HepG2 (cell line): Measurements from ENCODE around the gene MTHFSD. TPM values are rescaled to one million over a fixed set of nuclear protein-coding genes. Genes with fewer than 3 reads are reported as not detected.

ENCODE experiments used
- ATAC-seq: fragments of 200-7000 bp; cut with Tn5 transposase; 3 replicates; pipeline ENCODE4 v1.9.1; 2020; ENCODE audit warnings: mild to moderate bottlenecking, moderate library complexity
- BruUV-seq: library from RNA; stranded (reverse); fragments of 400-500 nt; replicated peaks from 2 replicates; lab custom pipeline; 2021; lab: Mats Ljungman, UMichigan
- CTCF ChIA-PET: fragments of 300-600 bp; formaldehyde crosslinking; extraction: SDS; loops from one replicate; lab custom pipeline; 2021; ENCODE audit warnings: low total read pairs, inconsistent platforms, low intra/inter-chr PET ratio; lab: Yijun Ruan, JAX
- POLR2A ChIA-PET: fragments of 350-600 bp; sonication (Branson Sonifier 250); formaldehyde crosslinking; loops from one replicate; lab custom pipeline; 2020; ENCODE audit warnings: antibody characterized with exemption, inconsistent platforms; lab: Yijun Ruan, JAX
- DNase-seq: peaks from one replicate; pipeline ENCODE4 v3.0.0-alpha.2; 2015; ENCODE audit warnings: low spot score
- FAIRE-seq: peaks from 3 replicates; lab custom pipeline; 2011; peaks lifted over from hg19 to GRCh38; lab: Jason Lieb, UNC
- H2AFZ ChIP-seq: one replicate; pipeline ENCODE4 v1.6.1; 2011; ENCODE audit warnings: low read length, inconsistent platforms
- H3K27ac ChIP-seq: fragments of 300-600 bp; 3 replicates; pipeline ENCODE4 v1.8.0; 2011; ENCODE audit warnings: mixed run types, mild to moderate bottlenecking, mixed read lengths, low read length, inconsistent platforms; ENCODE audit not compliant: insufficient read depth; ENCODE audit errors: extremely low read length
- H3K27me3 ChIP-seq, 2 experiments: fragments of 200-600 bp in 1 of 2; 2 replicates in 1 of 2; 3 replicates in 1 of 2; pipeline versions ENCODE4 v1.6.0 to v1.8.0; 2011; ENCODE audit warnings: low read length in 2 of 2, mild to moderate bottlenecking in 2 of 2, moderate library complexity in 2 of 2, inconsistent platforms in 1 of 2; ENCODE audit not compliant: insufficient read depth in 2 of 2, control insufficient read depth in 1 of 2
- H3K36me3 ChIP-seq, 2 experiments: fragments of 200-600 bp in 1 of 2; replicated peaks in 1 of 2; 2 replicates in 1 of 2; 3 replicates in 1 of 2; pipeline versions ENCODE4 v1.5.1 to v1.8.0; 2011; ENCODE audit warnings: low read length in 2 of 2, inconsistent platforms in 1 of 2; ENCODE audit not compliant: insufficient read depth in 2 of 2, control insufficient read depth in 1 of 2
- H3K4me1 ChIP-seq: 2 replicates; pipeline ENCODE4 v1.5.1; 2012; ENCODE audit warnings: low read length, inconsistent platforms; ENCODE audit not compliant: insufficient read depth
- H3K4me2 ChIP-seq: 2 replicates; pipeline ENCODE4 v1.6.0; 2011; ENCODE audit warnings: low read depth, low read length, inconsistent platforms
- H3K4me3 ChIP-seq, 3 experiments: fragments of 200-600 bp in 1 of 3; sonication (generic), shearing (Covaris generic) in 1 of 3; replicated peaks in 1 of 3; 2 replicates each; pipeline ENCODE4 v1.5.1; 2011 to 2016; ENCODE audit warnings: low read length in 3 of 3, inconsistent platforms in 2 of 3, low read depth in 2 of 3, mild to moderate bottlenecking in 2 of 3, control low read depth in 1 of 3, mixed read lengths in 1 of 3; ENCODE audit not compliant: insufficient read depth in 1 of 3
- H3K79me2 ChIP-seq: one replicate; pipeline ENCODE4 v1.6.1; 2011; ENCODE audit warnings: low read length, inconsistent platforms; ENCODE audit not compliant: insufficient read depth
- H3K9ac ChIP-seq: 2 replicates; pipeline ENCODE4 v1.6.0; 2011; ENCODE audit warnings: mild to moderate bottlenecking, low read depth, low read length, inconsistent platforms; ENCODE audit not compliant: insufficient read depth
- H3K9me3 ChIP-seq: 2 replicates; pipeline ENCODE4 v1.5.1; 2012; ENCODE audit warnings: mild to moderate bottlenecking, low read length
- H4K20me1 ChIP-seq: 2 replicates; pipeline ENCODE4 v1.6.0; 2011; ENCODE audit warnings: inconsistent platforms, mild to moderate bottlenecking, low read length, moderate library complexity; ENCODE audit not compliant: insufficient read depth
- CHD2 ChIP-seq: IDR thresholded peaks from 2 replicates; pipeline ENCODE4 v1.6.1; 2011; ENCODE audit warnings: low read depth, low read length, improper control_type of control experiment
- JUND ChIP-seq: sonication (generic); formaldehyde crosslinking; IDR thresholded peaks from 2 replicates; pipeline ENCODE4 v1.8.0; 2022; ENCODE audit warnings: mild to moderate bottlenecking, missing genetic modification reagents
- KDM5B ChIP-seq: sonication (generic); formaldehyde crosslinking; IDR thresholded peaks from 2 replicates; pipeline ENCODE4 v1.4.0; 2020; ENCODE audit warnings: missing genetic modification reagents, mild to moderate bottlenecking, borderline replicate concordance
- MLLT10 ChIP-seq: sonication (generic); formaldehyde crosslinking; IDR thresholded peaks from 2 replicates; pipeline ENCODE4 v1.4.0; 2020; ENCODE audit warnings: missing genetic modification reagents
- NCOA5 ChIP-seq: sonication (generic); formaldehyde crosslinking; IDR thresholded peaks from 2 replicates; pipeline ENCODE4 v1.4.0; 2020; ENCODE audit warnings: missing genetic modification reagents
- ZBTB8A ChIP-seq: sonication (generic); formaldehyde crosslinking; IDR thresholded peaks from 2 replicates; pipeline ENCODE4 v1.4.0; 2020; ENCODE audit warnings: mild to moderate bottlenecking, low read depth, missing genetic modification reagents, borderline replicate concordance
- ZMYM4 ChIP-seq: sonication (generic); formaldehyde crosslinking; IDR thresholded peaks from 2 replicates; pipeline ENCODE4 v1.8.1; 2023; ENCODE audit warnings: mild to moderate bottlenecking, missing genetic modification reagents
- ZNF256 ChIP-seq: sonication (generic); formaldehyde crosslinking; conservative IDR thresholded peaks from 2 replicates; pipeline ENCODE4 v1.4.0; 2020; ENCODE audit warnings: missing genetic modification reagents
- ZNF274 ChIP-seq: sonication (generic); formaldehyde crosslinking; IDR thresholded peaks from 2 replicates; pipeline ENCODE4 v1.5.1; 2020; ENCODE audit warnings: mild to moderate bottlenecking, missing genetic modification reagents
- WGBS: methylation state at CpG from one replicate; pipeline ENCODE4 v1.1.6; 2017; ENCODE audit warnings: low lambda C conversion rate; 5-methylcytosine and 5-hydroxymethylcytosine counted together
- in situ Hi-C: cut with HindIII; loops from 2 replicates; pipeline ENCODE4 v1.10.0; 2017; ENCODE audit warnings: low pct_unique_long_range_greater_than_20kb; ENCODE audit not compliant: extremely low pct_ligation_motif_present
- intact Hi-C: fragments of 100-400 bp; cut with micrococcal nuclease; formaldehyde crosslinking; loops from one replicate; pipeline ENCODE4 v1.10.0; 2022; ENCODE audit not compliant: unreplicated experiment
- polyA plus RNA-seq, 8 experiments: library from polyadenylated mRNA; depleted of rRNA in 3 of 8; stranded (reverse) in 7 of 8; unstranded in 1 of 8; fragments of >200 nt; fragmentation: Illumina TruSeq in 4 of 8; extraction: Trizol in 4 of 8; gene quantifications; 2 replicates each; pipeline versions ENCODE4 v1.2.1 to v1.2.3, GENCODE V29; 2011 to 2016; ENCODE audit warnings: low read depth in 4 of 8, missing spikeins in 1 of 8, mixed read lengths in 1 of 8; ENCODE audit not compliant: insufficient read depth in 1 of 8
- total RNA-seq, 5 experiments: library from RNA; depleted of rRNA; stranded (reverse); fragments of >200 nt; fragmentation: Illumina TruSeq; extraction: Trizol; gene quantifications; 2 replicates each; pipeline ENCODE4 v1.2.3, GENCODE V29; 2016; ENCODE audit warnings: low read depth in 1 of 5
- TF ChIP-seq, protein P1 (sequence below): IDR thresholded peaks from 2 replicates; pipeline ENCODE4 v1.4.0; 2020; ENCODE audit warnings: mild to moderate bottlenecking, missing genetic modification reagents
- TF ChIP-seq, protein P2 (sequence below): IDR thresholded peaks from 2 replicates; pipeline ENCODE4 v1.6.1; 2016; ENCODE audit warnings: missing compliant biosample characterization, missing genetic modification reagents, borderline replicate concordance
- TF ChIP-seq, protein P3 (sequence below): sonication (generic); formaldehyde crosslinking; IDR thresholded peaks from 2 replicates; pipeline ENCODE4 v1.4.0; 2020; ENCODE audit warnings: missing genetic modification reagents
- TF ChIP-seq, protein P4 (sequence below): sonication (generic); formaldehyde crosslinking; IDR thresholded peaks from 2 replicates; pipeline ENCODE4 v1.9.0; 2021; ENCODE audit warnings: missing genetic modification reagents, borderline replicate concordance

Gene MTHFSD
- total and polyA plus RNA-seq, 2 of the 13 experiments (the other 11 are each of a cell fraction or from before 2014, with no cell fraction given) = 14.2 to 16.3 TPM

DNA sequence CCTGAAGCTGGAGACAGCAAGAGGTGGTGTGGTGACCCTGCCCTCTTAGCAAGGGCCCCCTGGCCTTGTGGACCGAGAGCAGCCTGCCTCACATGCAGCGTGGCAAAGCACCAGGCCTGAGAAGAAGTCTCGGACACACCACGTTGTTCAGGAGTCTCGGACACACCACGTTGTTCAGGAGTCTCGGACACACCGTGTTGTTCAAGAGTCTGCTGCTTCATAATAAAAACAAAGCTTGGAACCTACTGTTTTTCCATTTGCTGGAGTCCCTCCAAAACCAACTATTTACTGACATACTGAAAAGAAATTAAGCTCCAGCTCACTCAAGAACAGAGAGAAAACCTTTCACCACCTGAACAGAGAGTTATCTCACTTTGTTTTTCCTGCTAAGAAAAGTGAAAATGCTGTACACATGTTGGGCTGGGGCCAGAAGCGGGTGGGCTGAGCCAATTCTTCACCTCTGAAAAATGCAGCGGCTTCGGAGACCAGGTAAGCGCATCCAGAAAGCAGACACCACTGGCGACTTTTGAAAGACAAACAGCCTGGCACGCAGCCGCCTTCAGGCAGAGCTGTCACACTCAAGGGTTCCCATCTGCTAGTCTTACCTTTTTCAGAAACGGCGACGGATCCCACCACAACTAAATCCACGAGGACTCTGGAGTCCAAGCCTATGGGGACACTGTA lies 8.9 kb downstream of the MTHFSD start (continued):
- TF ChIP-seq KDM5B (no peak), ZMYM4 (CRISPR knock-in tag) (no peak), NCOA5 (no peak)

DNA sequence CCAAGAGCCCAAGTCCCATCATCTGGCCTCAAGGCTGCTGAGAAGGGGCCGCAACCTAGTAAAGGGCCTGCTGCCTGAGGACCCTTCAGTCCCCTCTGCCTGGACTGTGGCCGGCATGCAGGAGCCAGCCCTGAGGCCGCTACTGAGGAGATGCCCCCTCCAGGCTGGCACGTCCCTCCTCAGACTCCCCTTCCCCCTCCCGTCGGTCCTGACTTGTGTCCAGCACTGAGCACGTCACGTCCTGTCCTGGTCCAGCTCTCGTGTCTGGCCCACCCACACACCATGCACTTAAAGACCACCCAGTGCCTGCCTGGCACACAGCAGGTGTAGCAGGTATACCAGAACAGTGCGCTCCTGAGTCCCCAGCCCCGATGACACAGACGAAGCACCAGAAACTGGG lies 9.6 kb downstream of the MTHFSD start:
- in situ Hi-C loops = no loop called here
- no peak overlapping the region for H2AFZ ChIP-seq
- no peaks in the 10 kb centered on the region for H3K79me2 ChIP-seq
- H4K20me1 ChIP-seq = no peaks in the 10 kb centered on the region
- no TSS peak for BruUV-seq
- H3K4me2 ChIP-seq = no peak overlapping the region
- WGBS = 94% methylated on average over 12 of the region's 12 CpGs
- H3K27ac ChIP-seq = no peak overlapping the region
- DNase-seq (no peak), ATAC-seq (no peak), FAIRE-seq (no peak)
- intact Hi-C loops = no loop called here
- no peaks in the 10 kb centered on the region for H3K4me1 ChIP-seq
- no peaks in the 10 kb centered on the region for H3K27me3 ChIP-seq
- no peak overlapping the region for H3K4me3 ChIP-seq
- ChIA-PET POLR2A (no interaction called here), CTCF (no interaction called here)
- H3K9me3 ChIP-seq = no peaks in the 10 kb centered on the region
- peaks cover 28 to 74% of the 10 kb centered on the region in 2 experiments for H3K36me3 ChIP-seq
- H3K9ac ChIP-seq = no peak overlapping the region
- TF ChIP-seq ZNF256 (CRISPR knock-in tag) (no peak), ZNF274 (CRISPR knock-in tag) (no peak), ZBTB8A (CRISPR knock-in tag) (no peak), KDM5B (no peak), CHD2 (no peak), MLLT10 (CRISPR knock-in tag) (no peak), JUND (CRISPR knock-in tag) (no peak)
- TF ChIP-seq, protein P1, sequence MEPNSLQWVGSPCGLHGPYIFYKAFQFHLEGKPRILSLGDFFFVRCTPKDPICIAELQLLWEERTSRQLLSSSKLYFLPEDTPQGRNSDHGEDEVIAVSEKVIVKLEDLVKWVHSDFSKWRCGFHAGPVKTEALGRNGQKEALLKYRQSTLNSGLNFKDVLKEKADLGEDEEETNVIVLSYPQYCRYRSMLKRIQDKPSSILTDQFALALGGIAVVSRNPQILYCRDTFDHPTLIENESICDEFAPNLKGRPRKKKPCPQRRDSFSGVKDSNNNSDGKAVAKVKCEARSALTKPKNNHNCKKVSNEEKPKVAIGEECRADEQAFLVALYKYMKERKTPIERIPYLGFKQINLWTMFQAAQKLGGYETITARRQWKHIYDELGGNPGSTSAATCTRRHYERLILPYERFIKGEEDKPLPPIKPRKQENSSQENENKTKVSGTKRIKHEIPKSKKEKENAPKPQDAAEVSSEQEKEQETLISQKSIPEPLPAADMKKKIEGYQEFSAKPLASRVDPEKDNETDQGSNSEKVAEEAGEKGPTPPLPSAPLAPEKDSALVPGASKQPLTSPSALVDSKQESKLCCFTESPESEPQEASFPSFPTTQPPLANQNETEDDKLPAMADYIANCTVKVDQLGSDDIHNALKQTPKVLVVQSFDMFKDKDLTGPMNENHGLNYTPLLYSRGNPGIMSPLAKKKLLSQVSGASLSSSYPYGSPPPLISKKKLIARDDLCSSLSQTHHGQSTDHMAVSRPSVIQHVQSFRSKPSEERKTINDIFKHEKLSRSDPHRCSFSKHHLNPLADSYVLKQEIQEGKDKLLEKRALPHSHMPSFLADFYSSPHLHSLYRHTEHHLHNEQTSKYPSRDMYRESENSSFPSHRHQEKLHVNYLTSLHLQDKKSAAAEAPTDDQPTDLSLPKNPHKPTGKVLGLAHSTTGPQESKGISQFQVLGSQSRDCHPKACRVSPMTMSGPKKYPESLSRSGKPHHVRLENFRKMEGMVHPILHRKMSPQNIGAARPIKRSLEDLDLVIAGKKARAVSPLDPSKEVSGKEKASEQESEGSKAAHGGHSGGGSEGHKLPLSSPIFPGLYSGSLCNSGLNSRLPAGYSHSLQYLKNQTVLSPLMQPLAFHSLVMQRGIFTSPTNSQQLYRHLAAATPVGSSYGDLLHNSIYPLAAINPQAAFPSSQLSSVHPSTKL (CRISPR knock-in tag) = no peak
- TF ChIP-seq, protein P2, sequence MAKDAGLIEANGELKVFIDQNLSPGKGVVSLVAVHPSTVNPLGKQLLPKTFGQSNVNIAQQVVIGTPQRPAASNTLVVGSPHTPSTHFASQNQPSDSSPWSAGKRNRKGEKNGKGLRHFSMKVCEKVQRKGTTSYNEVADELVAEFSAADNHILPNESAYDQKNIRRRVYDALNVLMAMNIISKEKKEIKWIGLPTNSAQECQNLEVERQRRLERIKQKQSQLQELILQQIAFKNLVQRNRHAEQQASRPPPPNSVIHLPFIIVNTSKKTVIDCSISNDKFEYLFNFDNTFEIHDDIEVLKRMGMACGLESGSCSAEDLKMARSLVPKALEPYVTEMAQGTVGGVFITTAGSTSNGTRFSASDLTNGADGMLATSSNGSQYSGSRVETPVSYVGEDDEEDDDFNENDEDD (CRISPR knock-in tag) = no peak
- TF ChIP-seq, protein P3, sequence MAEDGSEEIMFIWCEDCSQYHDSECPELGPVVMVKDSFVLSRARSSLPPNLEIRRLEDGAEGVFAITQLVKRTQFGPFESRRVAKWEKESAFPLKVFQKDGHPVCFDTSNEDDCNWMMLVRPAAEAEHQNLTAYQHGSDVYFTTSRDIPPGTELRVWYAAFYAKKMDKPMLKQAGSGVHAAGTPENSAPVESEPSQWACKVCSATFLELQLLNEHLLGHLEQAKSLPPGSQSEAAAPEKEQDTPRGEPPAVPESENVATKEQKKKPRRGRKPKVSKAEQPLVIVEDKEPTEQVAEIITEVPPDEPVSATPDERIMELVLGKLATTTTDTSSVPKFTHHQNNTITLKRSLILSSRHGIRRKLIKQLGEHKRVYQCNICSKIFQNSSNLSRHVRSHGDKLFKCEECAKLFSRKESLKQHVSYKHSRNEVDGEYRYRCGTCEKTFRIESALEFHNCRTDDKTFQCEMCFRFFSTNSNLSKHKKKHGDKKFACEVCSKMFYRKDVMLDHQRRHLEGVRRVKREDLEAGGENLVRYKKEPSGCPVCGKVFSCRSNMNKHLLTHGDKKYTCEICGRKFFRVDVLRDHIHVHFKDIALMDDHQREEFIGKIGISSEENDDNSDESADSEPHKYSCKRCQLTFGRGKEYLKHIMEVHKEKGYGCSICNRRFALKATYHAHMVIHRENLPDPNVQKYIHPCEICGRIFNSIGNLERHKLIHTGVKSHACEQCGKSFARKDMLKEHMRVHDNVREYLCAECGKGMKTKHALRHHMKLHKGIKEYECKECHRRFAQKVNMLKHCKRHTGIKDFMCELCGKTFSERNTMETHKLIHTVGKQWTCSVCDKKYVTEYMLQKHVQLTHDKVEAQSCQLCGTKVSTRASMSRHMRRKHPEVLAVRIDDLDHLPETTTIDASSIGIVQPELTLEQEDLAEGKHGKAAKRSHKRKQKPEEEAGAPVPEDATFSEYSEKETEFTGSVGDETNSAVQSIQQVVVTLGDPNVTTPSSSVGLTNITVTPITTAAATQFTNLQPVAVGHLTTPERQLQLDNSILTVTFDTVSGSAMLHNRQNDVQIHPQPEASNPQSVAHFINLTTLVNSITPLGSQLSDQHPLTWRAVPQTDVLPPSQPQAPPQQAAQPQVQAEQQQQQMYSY = no peak
- TF ChIP-seq, protein P4, sequence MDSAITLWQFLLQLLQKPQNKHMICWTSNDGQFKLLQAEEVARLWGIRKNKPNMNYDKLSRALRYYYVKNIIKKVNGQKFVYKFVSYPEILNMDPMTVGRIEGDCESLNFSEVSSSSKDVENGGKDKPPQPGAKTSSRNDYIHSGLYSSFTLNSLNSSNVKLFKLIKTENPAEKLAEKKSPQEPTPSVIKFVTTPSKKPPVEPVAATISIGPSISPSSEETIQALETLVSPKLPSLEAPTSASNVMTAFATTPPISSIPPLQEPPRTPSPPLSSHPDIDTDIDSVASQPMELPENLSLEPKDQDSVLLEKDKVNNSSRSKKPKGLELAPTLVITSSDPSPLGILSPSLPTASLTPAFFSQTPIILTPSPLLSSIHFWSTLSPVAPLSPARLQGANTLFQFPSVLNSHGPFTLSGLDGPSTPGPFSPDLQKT (CRISPR knock-in tag) = no peak
